HT-29 (cell line): ENCODE measurements around the gene MGAT4C. TPM values are rescaled to one million over a fixed set of nuclear protein-coding genes. Genes with fewer than 3 reads are reported as not detected.
"Not testable (repeated sequence)": the region's sequence is repeated elsewhere in the genome, so short reads cannot be mapped to it uniquely, and the experiment has no call there.

Experiments used
- DNase-seq: peaks from one replicate; pipeline ENCODE4 v3.0.0-alpha.2; 2015; ENCODE audit warnings: low spot score
- total RNA-seq: library from RNA; depleted of rRNA; stranded (reverse); fragments of >200 nt; shearing (Covaris generic); gene quantifications from 2 replicates; pipeline ENCODE4 v1.2.3, GENCODE V29; 2014

MGAT4C gene
- total RNA-seq, 1 experiment from 2014 or later = not detected

GRCh38 chr12:86134561-86134960 is 121.6 kb downstream of the MGAT4C start:
- no peak for DNase-seq

DNA sequence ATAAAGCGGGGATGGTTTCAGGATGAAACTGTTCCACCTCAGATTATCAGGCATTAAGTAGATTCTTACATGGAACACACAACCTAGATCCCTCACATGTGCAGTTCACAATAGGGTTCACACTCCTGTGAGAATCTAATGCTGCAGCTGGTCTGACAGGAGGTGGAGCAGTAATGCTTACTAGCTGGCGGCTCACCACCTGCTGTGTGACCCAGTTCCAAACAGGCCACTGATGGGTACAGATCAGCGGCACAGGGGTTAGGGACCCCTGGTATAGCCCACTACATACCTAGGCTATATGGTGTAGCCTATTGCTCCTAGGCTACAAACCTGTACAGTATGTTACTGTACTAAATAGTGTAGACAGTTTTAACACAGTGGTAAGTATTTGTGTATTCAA is 129.3 kb downstream of the MGAT4C start:
- not testable (repeated sequence) for DNase-seq

DNA sequence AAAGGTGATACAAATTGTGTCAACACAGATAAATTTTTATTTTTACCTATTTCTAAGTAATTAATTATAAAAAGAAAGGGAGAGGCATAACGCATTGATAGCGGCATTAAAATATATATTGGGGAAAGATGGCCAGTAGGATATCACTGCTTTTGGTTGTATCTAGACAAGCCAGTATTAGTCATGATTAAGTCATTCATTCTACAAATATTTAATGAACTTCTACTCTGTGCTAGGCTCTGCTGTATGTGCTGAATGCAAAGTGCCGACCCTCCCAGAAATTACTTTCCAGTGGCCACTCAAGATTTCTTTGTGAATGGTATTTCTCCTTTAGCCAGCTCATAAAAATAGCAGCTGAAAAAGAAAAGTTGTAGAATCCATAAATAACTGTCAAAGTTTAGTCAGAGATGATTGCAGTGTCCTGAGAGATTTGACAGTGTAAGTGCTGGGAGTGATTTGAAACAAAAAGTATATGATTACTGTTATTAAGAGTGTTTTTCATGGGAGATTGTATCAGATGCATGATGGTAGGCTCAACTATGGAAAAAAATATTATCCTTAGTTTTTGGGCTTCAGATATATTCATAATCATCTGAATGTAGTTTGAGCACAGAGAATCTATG is 133.2 kb downstream of the MGAT4C start:
- no peak for DNase-seq

DNA sequence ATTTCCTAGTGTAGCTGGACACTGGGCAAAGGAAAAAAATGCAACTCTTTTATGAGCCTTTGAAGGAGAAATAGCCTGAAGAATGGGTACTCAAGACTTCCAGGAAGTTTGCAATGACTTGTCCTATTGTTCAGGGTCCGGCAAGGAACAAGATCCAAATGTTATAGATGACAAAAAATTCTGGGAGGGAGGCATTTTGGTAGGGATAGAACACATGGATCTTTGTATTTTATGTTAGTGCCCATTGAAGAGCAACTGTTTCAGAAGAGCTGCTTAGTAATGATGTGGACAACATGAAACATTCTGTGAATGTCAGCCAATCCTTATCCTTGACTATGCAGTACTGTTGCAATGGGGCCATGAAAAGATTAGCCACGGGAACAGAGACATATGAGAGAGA is 138.0 kb downstream of the MGAT4C start:
- no peak for DNase-seq

- no peak for DNase-seq
Measured at GRCh38 chr12:86117711-86118110, 138.5 kb downstream of the MGAT4C start.

- DNase-seq = no peak
Measured at GRCh38 chr12:86104087-86104486, 152.1 kb downstream of the MGAT4C start.

DNA sequence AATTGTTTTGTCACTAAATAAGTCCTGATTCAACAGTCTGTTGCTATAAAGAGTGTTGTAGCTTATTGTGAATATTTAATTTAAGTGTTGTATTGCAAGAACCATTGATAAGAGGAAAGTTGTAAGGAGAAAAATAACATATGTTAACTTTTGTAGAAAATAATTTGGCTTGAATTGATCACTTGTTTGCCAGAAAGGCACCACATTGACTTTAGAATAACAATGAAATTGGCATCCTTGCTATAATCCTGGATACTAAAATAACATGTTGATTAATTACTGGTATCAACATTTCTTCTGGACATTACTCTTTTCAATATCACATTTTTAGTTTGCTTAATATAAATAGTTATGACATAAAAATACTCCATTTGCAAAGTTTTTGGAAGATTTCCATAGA is 159.0 kb downstream of the MGAT4C start:
- DNase-seq = no peak

- no peak for DNase-seq
Measured at GRCh38 chr12:86091681-86092080, 164.5 kb downstream of the MGAT4C start.

DNA sequence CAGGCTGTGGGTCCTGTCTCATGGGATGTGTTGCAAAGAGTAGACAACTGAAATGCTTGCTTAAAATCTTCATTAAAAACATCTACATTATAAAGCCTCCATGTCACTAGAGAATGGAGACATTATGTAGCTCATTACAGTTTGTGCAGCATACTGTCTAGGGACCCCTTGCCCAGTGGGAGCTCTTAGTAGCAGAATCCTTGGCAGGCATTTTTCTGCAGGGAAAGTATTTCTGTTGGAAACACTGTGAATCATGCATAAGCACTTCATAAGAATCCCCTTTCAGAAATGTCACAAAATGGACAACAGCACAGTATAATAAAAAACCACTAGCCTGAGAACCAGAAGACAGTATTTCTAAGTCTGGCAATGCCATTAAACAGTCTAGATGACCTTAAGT is 174.3 kb downstream of the MGAT4C start:
- no peak for DNase-seq

DNA sequence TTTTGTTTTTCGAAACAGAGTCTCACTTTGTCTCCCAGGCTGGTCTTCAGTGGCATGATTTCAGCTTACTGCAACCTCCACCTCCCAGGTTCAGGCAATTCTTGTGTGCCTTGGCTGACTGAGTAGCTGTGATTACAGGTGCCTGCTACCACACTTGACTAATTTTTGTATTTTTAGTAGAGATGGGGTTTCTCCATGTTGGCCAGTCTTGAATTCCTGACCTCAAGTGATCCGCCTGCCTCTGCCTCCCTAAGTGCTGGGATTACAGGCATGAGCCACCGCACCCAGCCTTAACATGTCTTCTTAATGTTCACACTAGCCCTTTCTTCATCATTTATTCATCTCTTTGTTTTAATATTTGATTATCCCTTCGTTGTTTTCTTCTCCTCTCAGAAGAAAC is 197.1 kb downstream of the MGAT4C start:
- not testable (repeated sequence) for DNase-seq

DNA sequence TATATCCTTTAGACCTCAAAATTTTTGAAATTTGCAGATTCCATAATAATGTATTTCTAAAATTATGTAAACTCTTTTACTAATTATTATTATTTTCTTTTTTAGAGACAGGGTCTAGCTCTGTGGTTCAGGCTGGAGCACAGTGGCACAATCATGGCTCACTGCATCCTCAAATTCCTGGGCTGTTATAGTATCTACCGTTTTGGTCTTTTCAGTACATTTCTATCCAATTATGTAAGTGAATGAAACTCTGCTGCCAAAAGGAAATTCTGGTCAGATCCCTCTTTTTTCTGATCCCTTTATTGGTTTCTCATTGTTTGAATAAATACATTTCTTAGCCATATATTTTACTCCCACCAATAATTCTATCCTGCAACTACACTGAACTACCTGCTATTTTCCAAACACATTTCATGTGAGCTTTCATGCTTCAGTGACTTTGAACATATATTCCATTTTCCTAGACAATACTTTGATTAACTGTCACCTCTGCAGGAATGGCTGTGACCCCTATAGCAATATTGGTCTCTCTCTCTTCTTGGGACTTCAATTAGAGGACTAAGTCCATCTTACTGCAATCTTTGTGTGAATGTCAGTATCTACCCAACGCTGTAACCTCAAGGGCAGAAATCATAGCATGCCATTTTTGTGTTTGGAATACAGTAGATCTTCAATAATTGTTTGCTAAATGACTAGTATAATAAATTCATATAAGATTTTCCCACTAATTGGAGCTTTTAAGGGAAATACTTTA is 198.9 kb downstream of the MGAT4C start:
- no peak for DNase-seq

- DNase-seq = no peak
Measured at GRCh38 chr12:86052921-86053320, 203.3 kb downstream of the MGAT4C start.

GRCh38 chr12:86050010-86050409 is 206.2 kb downstream of the MGAT4C start:
- DNase-seq = no peak

DNA sequence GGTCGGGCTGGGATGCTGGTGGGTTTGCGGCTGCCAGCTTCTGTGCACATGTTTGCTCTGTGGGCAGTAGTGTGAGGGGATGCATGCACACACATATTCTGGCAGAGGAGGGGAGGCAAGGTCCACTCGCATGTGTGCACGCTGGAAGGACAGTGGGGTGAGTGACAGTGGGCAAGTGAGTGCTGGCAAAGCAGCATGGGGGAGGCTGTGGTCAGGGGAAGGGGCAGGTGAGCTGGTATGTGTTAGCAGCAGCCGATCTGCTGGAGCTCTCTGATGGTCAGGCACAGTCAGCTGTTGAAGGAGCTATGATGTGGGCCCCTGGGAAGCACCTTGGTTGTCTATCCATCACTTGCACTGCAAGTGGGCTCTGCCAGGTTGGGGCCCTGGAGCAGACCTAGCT is 211.8 kb downstream of the MGAT4C start:
- no peak for DNase-seq

- no peak for DNase-seq
Measured at GRCh38 chr12:86042062-86042461, 214.1 kb downstream of the MGAT4C start.

DNA sequence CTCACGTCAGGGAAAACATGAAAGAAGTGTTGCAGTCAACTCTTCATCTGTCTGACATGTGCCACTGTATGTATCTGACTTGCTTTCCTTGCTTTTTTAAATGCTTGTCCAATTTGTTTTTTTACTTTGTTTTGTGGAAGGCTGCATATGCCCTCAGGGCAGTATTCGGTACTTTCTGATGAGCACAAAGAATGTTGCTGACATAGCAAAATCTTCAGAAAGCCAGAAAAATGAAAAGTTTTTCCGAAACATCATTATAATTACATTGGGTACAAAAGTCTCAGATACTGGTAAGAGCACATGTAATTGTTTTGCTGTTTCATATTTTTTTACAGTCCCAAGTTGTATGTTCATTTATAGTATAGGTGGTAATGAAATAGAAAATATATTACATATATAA is 237.8 kb downstream of the MGAT4C start:
- DNase-seq = no peak

- DNase-seq = no peak
Measured at GRCh38 chr12:86015026-86015425, 241.2 kb downstream of the MGAT4C start.

GRCh38 chr12:86006727-86007126 is 249.5 kb downstream of the MGAT4C start:
- DNase-seq = no peak

- DNase-seq = no peak
Measured at GRCh38 chr12:85998074-85998473, 258.1 kb downstream of the MGAT4C start.

DNA sequence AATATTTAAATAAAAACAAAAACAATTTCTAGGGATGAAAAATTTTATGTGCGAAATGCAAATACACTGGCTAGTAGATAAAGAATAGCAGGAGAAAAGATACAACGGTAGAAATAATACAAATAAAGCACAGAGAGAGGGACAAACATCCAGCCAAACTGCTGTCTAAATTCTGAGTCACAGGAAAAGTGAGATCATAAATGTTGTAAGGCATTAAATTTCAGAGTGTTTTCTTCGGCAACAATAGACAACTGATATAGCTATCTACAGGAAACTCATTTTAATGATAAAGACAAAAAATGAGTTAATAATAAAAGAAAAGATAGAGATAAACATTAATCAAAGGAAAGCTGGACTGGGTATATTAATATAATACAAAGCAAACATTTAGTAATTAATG is 259.9 kb downstream of the MGAT4C start:
- DNase-seq = no peak

- no peak for DNase-seq
Measured at GRCh38 chr12:85993746-85994145, 262.4 kb downstream of the MGAT4C start.

GRCh38 chr12:85985996-85986395 is 270.2 kb downstream of the MGAT4C start:
- peak; percentile 23 for DNase-seq

DNA sequence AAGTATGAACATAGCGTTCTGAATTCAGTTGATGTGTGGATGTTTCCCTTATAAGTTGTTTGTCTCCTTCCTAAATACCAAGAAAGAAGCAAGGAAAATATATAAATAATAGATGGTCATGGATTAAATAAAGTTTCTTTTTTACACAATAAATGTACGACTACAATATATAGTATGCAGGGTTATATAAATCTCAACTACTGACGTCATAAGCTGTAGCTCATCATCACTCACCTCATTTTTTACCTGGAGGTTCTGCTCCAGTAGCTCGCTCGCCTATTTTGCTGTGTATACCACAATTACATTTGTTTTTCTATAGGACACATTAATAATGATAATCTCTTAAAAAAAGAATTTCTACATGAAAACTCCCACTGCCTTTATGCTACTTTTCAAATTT is 272.6 kb downstream of the MGAT4C start:
- DNase-seq = no peak
